AG09319 (cell line): Measurements from ENCODE around the gene REEP1.

ENCODE experiments used
- DNase-seq: peaks from one replicate; pipeline ENCODE4 v3.0.0-alpha.2; 2010; ENCODE audit warnings: low read depth; ENCODE audit errors: extremely low read depth
- CTCF ChIP-seq: IDR thresholded peaks from 2 replicates; pipeline ENCODE4 v1.5.1; 2011; ENCODE audit warnings: low read depth, mild to moderate bottlenecking, inconsistent platforms, low read length, moderate library complexity

The REEP1 gene

GRCh38 chr2:86195055-86195807 is 142.2 kb downstream of the REEP1 start, which contains the start of gene IMMT:
IMMT (minus strand) TSS chr2:86195462; CDS start chr2:86195382, 80 bp downstream.
- DNase-seq = peak; percentile 93
- no peak for TF ChIP-seq CTCF

- TF ChIP-seq CTCF = no peak
- no peak for DNase-seq
These were observed 142.7 kb downstream of the REEP1 start for GRCh38 chr2:86194751-86195054.

- no peak for TF ChIP-seq CTCF
- no peak for DNase-seq
These were observed 143.4 kb downstream of the REEP1 start for GRCh38 chr2:86193901-86194567.

GRCh38 chr2:86189782-86190416 is 147.5 kb downstream of the REEP1 start:
- no peak for DNase-seq
- TF ChIP-seq CTCF = no peak

- DNase-seq = no peak
- TF ChIP-seq CTCF = no peak
These were observed 151.0 kb downstream of the REEP1 start for GRCh38 chr2:86186431-86186830.

GRCh38 chr2:86185517-86186212 is 151.8 kb downstream of the REEP1 start:
- DNase-seq = no peak
- TF ChIP-seq CTCF = no peak
